ENCODE measurements around the gene CD63. TPM values are rescaled to one million over a fixed set of nuclear protein-coding genes. Genes with fewer than 3 reads are reported as not detected.

CD63 gene
- total RNA-seq, 1 experiment from 2014 or later: 581 TPM

GRCh38 chr12:55777856-55778255 is 49.0 kb upstream of the CD63 start:
- no peak overlapping the region for H2AFZ ChIP-seq (ENCODE audit: low read length)
- Mint-ChIP-seq H3K27ac (peak overlapping the region in 1 of 3 experiments; percentile 36; a peak in 1 of 7 replicates), H3K4me1 (no peaks in the 10 kb centered on the region), H3K4me3 (no peak overlapping the region), H3K36me3 (ENCODE audit: insufficient read depth in 1 of 3, low read depth in 3 of 3) (peaks cover 16 to 70% (median 69%) of the 10 kb centered on the region in 3 experiments; a peak in 6 of 7 replicates), H3K27me3 (ENCODE audit: low read depth) (no peaks in the 10 kb centered on the region), H3K9me3 (no peaks in the 10 kb centered on the region)
- H2BK5ac ChIP-seq (ENCODE audit: insufficient read length, low read length): no peak overlapping the region
- no peak for DNase-seq
- H3K14ac ChIP-seq (ENCODE audit: insufficient read depth, low read length): no peak overlapping the region
- H3K23me2 ChIP-seq (ENCODE audit: insufficient read length, low read depth, low read length, poor library complexity, severe bottlenecking): no peaks in the 10 kb centered on the region
- no peaks in the 10 kb centered on the region for H4K20me1 ChIP-seq (ENCODE audit: control insufficient read depth, insufficient read depth, insufficient read length)
- H3K56ac ChIP-seq (ENCODE audit: insufficient read length, low read depth, low read length): no peak overlapping the region
- H3K79me2 ChIP-seq (ENCODE audit: insufficient read depth, low read length): no peaks in the 10 kb centered on the region
- H3K9ac ChIP-seq (ENCODE audit: extremely low read depth, insufficient read length, low read length): no peak overlapping the region
- no peak overlapping the region for H3K23ac ChIP-seq (ENCODE audit: insufficient read length, low read depth, low read length)
- no peak for TF ChIP-seq CTCF (conservative IDR thresholded peaks at IDR 0.05)
- no peak overlapping the region for H4K91ac ChIP-seq (ENCODE audit: insufficient read length, low read depth, low read length)
- no peak overlapping the region for H2BK15ac ChIP-seq (ENCODE audit: low read depth, low read length)
- H3K27ac ChIP-seq (ENCODE audit: insufficient read length, low read depth, low read length): no peak overlapping the region
- H3T11ph ChIP-seq (ENCODE audit: low read length): no peak overlapping the region
- no peak overlapping the region for H3K4ac ChIP-seq (ENCODE audit: low read depth, low read length)
- H2AK5ac ChIP-seq (ENCODE audit: insufficient read length, low read length): no peak overlapping the region
- no peak overlapping the region for H2BK120ac ChIP-seq (ENCODE audit: low read depth, low read length, poor library complexity, severe bottlenecking)
- H3K79me1 ChIP-seq (ENCODE audit: insufficient read depth, low read depth, low read length, poor library complexity, severe bottlenecking): no peaks in the 10 kb centered on the region
- H3K9me3 ChIP-seq (ENCODE audit: control insufficient read depth, low read depth, low read length): no peaks in the 10 kb centered on the region
- H4K8ac ChIP-seq (replicated peaks; ENCODE audit: insufficient read length, low read depth, low read length): no peak overlapping the region
- no peak overlapping the region for H4K5ac ChIP-seq (ENCODE audit: insufficient read length, low read depth, low read length)
- no CpG with 5 or more reads among the region's 3 CpGs for WGBS (ENCODE audit: extremely low coverage, insufficient read length, low lambda C conversion rate)
- H2BK12ac ChIP-seq (ENCODE audit: insufficient read length, low read depth, low read length): no peak overlapping the region
- no peak overlapping the region for H2BK20ac ChIP-seq (ENCODE audit: low read depth, low read length, poor library complexity, severe bottlenecking)
- no peak overlapping the region for H3K4me2 ChIP-seq (ENCODE audit: insufficient read depth, insufficient read length, low read length)
- H3K4me1 ChIP-seq (ENCODE audit: insufficient read depth, low read length): no peaks in the 10 kb centered on the region
- H3K18ac ChIP-seq (ENCODE audit: insufficient read length, low read depth, low read length): no peak overlapping the region
- H3K27me3 ChIP-seq (ENCODE audit: insufficient read depth, low read length): no peaks in the 10 kb centered on the region

Data from H9 (cell line).